ENCODE data around the gene SNPH.
A peak's percentile ranks its signal among the peaks of the same experiment; 100 is the strongest.

- TF ChIP-seq, protein P1, sequence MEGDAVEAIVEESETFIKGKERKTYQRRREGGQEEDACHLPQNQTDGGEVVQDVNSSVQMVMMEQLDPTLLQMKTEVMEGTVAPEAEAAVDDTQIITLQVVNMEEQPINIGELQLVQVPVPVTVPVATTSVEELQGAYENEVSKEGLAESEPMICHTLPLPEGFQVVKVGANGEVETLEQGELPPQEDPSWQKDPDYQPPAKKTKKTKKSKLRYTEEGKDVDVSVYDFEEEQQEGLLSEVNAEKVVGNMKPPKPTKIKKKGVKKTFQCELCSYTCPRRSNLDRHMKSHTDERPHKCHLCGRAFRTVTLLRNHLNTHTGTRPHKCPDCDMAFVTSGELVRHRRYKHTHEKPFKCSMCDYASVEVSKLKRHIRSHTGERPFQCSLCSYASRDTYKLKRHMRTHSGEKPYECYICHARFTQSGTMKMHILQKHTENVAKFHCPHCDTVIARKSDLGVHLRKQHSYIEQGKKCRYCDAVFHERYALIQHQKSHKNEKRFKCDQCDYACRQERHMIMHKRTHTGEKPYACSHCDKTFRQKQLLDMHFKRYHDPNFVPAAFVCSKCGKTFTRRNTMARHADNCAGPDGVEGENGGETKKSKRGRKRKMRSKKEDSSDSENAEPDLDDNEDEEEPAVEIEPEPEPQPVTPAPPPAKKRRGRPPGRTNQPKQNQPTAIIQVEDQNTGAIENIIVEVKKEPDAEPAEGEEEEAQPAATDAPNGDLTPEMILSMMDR (IDR thresholded peaks at IDR 0.05) = no peak
- TF ChIP-seq POLR2A (IDR thresholded peaks at IDR 0.05) = peak in 1 of 2 donors; percentile 18
These were observed 40.1 kb upstream of the SNPH start, which contains the start of gene RAD21L1 for GRCh38 chr20:1225783-1226654.
